ENCODE results near the gene TFIP11.

DNA sequence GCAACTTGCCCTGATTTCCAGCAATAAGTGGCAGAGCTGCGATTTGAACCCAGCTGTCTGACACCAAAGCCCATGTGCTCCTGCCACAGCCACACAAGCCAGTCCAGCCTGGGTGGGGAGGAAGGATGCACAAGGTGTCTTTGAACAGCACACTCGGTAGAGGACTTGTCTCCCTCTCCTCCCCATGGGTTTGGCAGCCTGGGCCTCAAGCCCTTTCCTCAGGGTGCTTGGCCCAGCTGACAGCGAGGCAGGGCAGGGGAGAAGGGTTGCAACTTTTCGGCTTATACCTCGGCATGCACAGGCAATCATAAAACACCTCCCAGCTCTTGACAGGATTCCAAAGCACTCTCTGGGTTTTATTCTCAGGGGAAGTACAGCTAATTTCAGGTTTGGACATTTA is 63.9 kb downstream of the TFIP11 start:
- TF ChIP-seq POLR2A (IDR thresholded peaks at IDR 0.05): no peak
- TF ChIP-seq, protein P1, sequence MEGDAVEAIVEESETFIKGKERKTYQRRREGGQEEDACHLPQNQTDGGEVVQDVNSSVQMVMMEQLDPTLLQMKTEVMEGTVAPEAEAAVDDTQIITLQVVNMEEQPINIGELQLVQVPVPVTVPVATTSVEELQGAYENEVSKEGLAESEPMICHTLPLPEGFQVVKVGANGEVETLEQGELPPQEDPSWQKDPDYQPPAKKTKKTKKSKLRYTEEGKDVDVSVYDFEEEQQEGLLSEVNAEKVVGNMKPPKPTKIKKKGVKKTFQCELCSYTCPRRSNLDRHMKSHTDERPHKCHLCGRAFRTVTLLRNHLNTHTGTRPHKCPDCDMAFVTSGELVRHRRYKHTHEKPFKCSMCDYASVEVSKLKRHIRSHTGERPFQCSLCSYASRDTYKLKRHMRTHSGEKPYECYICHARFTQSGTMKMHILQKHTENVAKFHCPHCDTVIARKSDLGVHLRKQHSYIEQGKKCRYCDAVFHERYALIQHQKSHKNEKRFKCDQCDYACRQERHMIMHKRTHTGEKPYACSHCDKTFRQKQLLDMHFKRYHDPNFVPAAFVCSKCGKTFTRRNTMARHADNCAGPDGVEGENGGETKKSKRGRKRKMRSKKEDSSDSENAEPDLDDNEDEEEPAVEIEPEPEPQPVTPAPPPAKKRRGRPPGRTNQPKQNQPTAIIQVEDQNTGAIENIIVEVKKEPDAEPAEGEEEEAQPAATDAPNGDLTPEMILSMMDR (IDR thresholded peaks at IDR 0.05): no peak
